MCF 10A (cell line): ENCODE results near the gene PCBP2. TPM values are rescaled to one million over a fixed set of nuclear protein-coding genes. Genes with fewer than 3 reads are reported as not detected.

Source experiments
- BruUV-seq: library from RNA; stranded (reverse); fragments of 400-500 nt; replicated peaks from 2 replicates; lab custom pipeline; 2021; lab: Mats Ljungman, UMichigan
- CTCF ChIA-PET: fragments of 300-600 bp; sonication (Branson Sonifier 250); formaldehyde crosslinking; extraction: SDS; loops from one replicate; lab custom pipeline; 2021; ENCODE audit warnings: antibody characterized with exemption, inconsistent platforms; lab: Yijun Ruan, JAX
- POLR2A ChIA-PET: fragments of 300-600, 350-650 bp; sonication (Branson Sonifier 250); formaldehyde crosslinking; extraction: SDS; loops from one replicate; lab custom pipeline; 2020; ENCODE audit warnings: antibody characterized with exemption, inconsistent platforms; lab: Yijun Ruan, JAX
- DNase-seq: peaks from one replicate; pipeline ENCODE4 v3.0.0-alpha.2; 2018; ENCODE audit not compliant: unreplicated experiment
- H3K27ac Mint-ChIP-seq: one replicate; pipeline ENCODE4 v1.8.0; 2022; ENCODE audit warnings: mild to moderate bottlenecking, low read depth, mixed read lengths; ENCODE audit not compliant: unreplicated experiment
- H3K27me3 Mint-ChIP-seq: one replicate; pipeline ENCODE4 v1.8.0; 2022; ENCODE audit warnings: mixed read lengths; ENCODE audit not compliant: insufficient read depth, unreplicated experiment
- H3K36me3 Mint-ChIP-seq: one replicate; pipeline ENCODE4 v1.8.0; 2022; ENCODE audit warnings: mild to moderate bottlenecking, moderate library complexity, mixed read lengths; ENCODE audit not compliant: insufficient read depth, unreplicated experiment
- H3K4me1 Mint-ChIP-seq: one replicate; pipeline ENCODE4 v1.8.0; 2022; ENCODE audit warnings: mixed read lengths; ENCODE audit not compliant: insufficient read depth, unreplicated experiment
- H3K4me3 Mint-ChIP-seq: one replicate; pipeline ENCODE4 v1.8.0; 2022; ENCODE audit warnings: mild to moderate bottlenecking, moderate library complexity, mixed read lengths; ENCODE audit not compliant: unreplicated experiment
- H3K9me3 Mint-ChIP-seq: one replicate; pipeline ENCODE4 v1.8.0; 2022; ENCODE audit warnings: mixed read lengths; ENCODE audit not compliant: unreplicated experiment
- CTCF ChIP-seq: fragments of 200-600 bp; IDR thresholded peaks from one replicate; pipeline ENCODE4 v1.8.0; 2022; ENCODE audit warnings: antibody characterized with exemption, mild to moderate bottlenecking; ENCODE audit not compliant: unreplicated experiment
- intact Hi-C: fragments of 100-400 bp; cut with micrococcal nuclease; formaldehyde crosslinking; loops from 2 replicates; pipeline ENCODE4 v1.14.1; 2022
- total RNA-seq: library from RNA; stranded (reverse); gene quantifications from 2 replicates; pipeline ENCODE4 v1.2.3, GENCODE V29; 2022

The PCBP2 gene
- total RNA-seq, 1 experiment from 2014 or later: 1,037 TPM

GRCh38 chr12:53424626-53425514, 27.0 kb upstream of the PCBP2 start:
- CTCF ChIA-PET: interaction anchor here (0.5 to 7.8 kb wide), 9 partner anchors 10 to 264 kb away, joined by 3 to 160 read pairs (median 4); partner anchors contain the start of gene AAAS
- H3K4me1 Mint-ChIP-seq: peaks cover 22% of the 10 kb centered on the region
- H3K9me3 Mint-ChIP-seq: no peaks in the 10 kb centered on the region
- DNase-seq: no peak
- no peak overlapping the region for H3K4me3 Mint-ChIP-seq
- no peaks in the 10 kb centered on the region for H3K27me3 Mint-ChIP-seq
- intact Hi-C loops: no loop called here
- H3K27ac Mint-ChIP-seq: no peak overlapping the region
- TF ChIP-seq CTCF: no peak
- BruUV-seq: no TSS peak
- POLR2A ChIA-PET: interaction anchor here (1.3 to 1.8 kb wide), 2 partner anchors 16 to 45 kb away, joined by 4 to 6 read pairs; partner anchors contain the start of genes PRR13 and SP1
- H3K36me3 Mint-ChIP-seq: peaks cover 6% of the 10 kb centered on the region

DNA sequence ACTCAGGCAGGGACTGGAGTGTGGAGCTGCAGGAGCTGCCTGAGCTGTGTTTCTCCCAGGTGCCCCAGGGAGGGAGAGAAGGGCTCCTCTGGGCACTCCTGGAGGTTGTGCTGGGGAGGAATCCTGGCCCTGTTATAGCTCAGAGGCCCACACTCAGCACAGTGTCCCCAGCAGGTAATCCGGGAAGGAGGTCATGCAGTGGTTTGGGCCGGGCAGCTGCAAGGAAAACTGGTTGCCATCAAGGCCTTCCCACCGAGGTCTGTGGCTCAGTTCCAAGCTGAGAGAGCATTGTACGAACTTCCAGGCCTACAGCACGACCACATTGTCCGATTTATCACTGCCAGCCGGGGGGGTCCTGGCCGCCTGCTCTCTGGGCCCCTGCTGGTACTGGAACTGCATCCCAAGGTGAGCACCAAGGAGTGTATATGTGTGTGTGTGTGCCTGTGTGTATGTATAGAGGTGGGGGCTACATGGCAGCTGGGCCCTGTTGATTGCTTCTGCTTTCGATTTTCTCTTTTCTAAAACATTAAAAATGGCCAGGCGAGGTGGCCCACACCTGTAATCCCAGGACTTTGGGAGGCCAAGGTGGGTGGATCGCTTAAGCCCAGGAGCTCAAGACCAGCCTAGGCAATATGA, 26.3 kb upstream of the PCBP2 start:
- H3K27me3 Mint-ChIP-seq: no peaks in the 10 kb centered on the region
- TF ChIP-seq CTCF: no peak
- no peak overlapping the region for H3K27ac Mint-ChIP-seq
- intact Hi-C loops: no loop called here
- BruUV-seq: no TSS peak
- peaks cover 27% of the 10 kb centered on the region for H3K4me1 Mint-ChIP-seq
- DNase-seq: no peak
- H3K36me3 Mint-ChIP-seq: peaks cover 6% of the 10 kb centered on the region
- POLR2A ChIA-PET: interaction anchor here (0.7 to 1.8 kb wide), 2 partner anchors 16 to 104 kb away, joined by 3 to 6 read pairs; partner anchors contain the start of genes AAAS and PRR13
- CTCF ChIA-PET: interaction anchor here (0.6 to 7.8 kb wide), 11 partner anchors 9 to 104 kb away, joined by 3 to 160 read pairs (median 4); partner anchors contain the start of gene AAAS
- H3K9me3 Mint-ChIP-seq: no peaks in the 10 kb centered on the region
- H3K4me3 Mint-ChIP-seq: no peak overlapping the region

- no TSS peak for BruUV-seq
- Mint-ChIP-seq H3K4me1 (peaks cover 21% of the 10 kb centered on the region), H3K9me3 (no peaks in the 10 kb centered on the region), H3K27ac (peak overlapping the region; percentile 0), H3K27me3 (no peaks in the 10 kb centered on the region), H3K36me3 (no peaks in the 10 kb centered on the region), H3K4me3 (no peak overlapping the region)
- DNase-seq: peak; percentile 95
- POLR2A ChIA-PET: interaction anchor here (0.7 to 2.8 kb wide), 20 partner anchors 8 to 247 kb away, joined by 3 to 37 read pairs (median 5); partner anchors contain the start of genes MAP3K12, PRR13, SP1 and TARBP2
- CTCF ChIA-PET: interaction anchor here (0.7 to 3.0 kb wide), 6 partner anchors 8 to 105 kb away, joined by 3 to 26 read pairs (median 3); no protein-coding TSS in a partner anchor
- intact Hi-C loops: no loop called here
- no peak for TF ChIP-seq CTCF
Observed at GRCh38 chr12:53427905-53428594, 23.9 kb upstream of the PCBP2 start.
